ENCODE measurements around the gene MATR3.
A peak's percentile ranks its signal among the peaks of the same experiment; 100 is the strongest.

MATR3 gene

DNA sequence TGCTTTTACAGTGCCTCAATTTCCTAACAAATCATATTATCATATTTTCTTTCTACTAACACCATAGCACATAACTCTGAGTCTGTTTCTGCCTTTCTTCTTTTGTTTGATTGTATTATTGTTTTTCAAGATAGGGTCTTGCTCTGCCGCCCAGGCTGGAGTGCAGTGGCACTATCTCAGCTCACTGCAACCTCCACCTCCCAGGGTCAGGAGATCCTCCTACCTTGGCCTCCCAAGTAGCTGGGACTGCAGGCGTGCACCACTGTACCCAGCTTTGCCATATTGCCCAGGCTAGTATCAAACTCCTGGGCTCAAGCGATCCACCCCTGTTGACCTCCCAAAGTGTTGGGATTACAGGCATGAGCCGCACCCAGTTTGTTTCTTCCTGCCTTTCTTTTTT lies 66.8 kb downstream of the MATR3 start:
- in situ Hi-C loops (cut with MboI; ENCODE audit: low pct_unique_long_range_greater_than_20kb, low sequenced_read_pairs, unreplicated experiment), result no loop called here
- TF ChIP-seq, protein P1, sequence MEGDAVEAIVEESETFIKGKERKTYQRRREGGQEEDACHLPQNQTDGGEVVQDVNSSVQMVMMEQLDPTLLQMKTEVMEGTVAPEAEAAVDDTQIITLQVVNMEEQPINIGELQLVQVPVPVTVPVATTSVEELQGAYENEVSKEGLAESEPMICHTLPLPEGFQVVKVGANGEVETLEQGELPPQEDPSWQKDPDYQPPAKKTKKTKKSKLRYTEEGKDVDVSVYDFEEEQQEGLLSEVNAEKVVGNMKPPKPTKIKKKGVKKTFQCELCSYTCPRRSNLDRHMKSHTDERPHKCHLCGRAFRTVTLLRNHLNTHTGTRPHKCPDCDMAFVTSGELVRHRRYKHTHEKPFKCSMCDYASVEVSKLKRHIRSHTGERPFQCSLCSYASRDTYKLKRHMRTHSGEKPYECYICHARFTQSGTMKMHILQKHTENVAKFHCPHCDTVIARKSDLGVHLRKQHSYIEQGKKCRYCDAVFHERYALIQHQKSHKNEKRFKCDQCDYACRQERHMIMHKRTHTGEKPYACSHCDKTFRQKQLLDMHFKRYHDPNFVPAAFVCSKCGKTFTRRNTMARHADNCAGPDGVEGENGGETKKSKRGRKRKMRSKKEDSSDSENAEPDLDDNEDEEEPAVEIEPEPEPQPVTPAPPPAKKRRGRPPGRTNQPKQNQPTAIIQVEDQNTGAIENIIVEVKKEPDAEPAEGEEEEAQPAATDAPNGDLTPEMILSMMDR (IDR thresholded peaks at IDR 0.05; ENCODE audit: extremely low read depth, insufficient read depth, missing control alignments), result no peak
- no peak for DNase-seq (ENCODE audit: low spot score)

- in situ Hi-C loops (cut with MboI; ENCODE audit: low pct_unique_long_range_greater_than_20kb, low sequenced_read_pairs, unreplicated experiment), result no loop called here
- DNase-seq (ENCODE audit: low spot score), result no peak
- TF ChIP-seq, protein P1 (IDR thresholded peaks at IDR 0.05; ENCODE audit: extremely low read depth, insufficient read depth, missing control alignments), result no peak
Observed at GRCh38 chr5:139361835-139362429, 68.4 kb downstream of the MATR3 start.

- in situ Hi-C loops (cut with MboI; ENCODE audit: low pct_unique_long_range_greater_than_20kb, low sequenced_read_pairs, unreplicated experiment), result no loop called here
- TF ChIP-seq, protein P1 (IDR thresholded peaks at IDR 0.05; ENCODE audit: extremely low read depth, insufficient read depth, missing control alignments), result no peak
- no peak for DNase-seq (ENCODE audit: low spot score)
Observed at GRCh38 chr5:139363937-139364336, 70.4 kb downstream of the MATR3 start.

GRCh38 chr5:139364466-139364865 lies 70.9 kb downstream of the MATR3 start:
- in situ Hi-C loops (cut with MboI; ENCODE audit: low pct_unique_long_range_greater_than_20kb, low sequenced_read_pairs, unreplicated experiment), result no loop called here
- no peak for DNase-seq (ENCODE audit: low spot score)
- TF ChIP-seq, protein P1 (IDR thresholded peaks at IDR 0.05; ENCODE audit: extremely low read depth, insufficient read depth, missing control alignments), result no peak

- in situ Hi-C loops (cut with MboI; ENCODE audit: low pct_unique_long_range_greater_than_20kb, low sequenced_read_pairs, unreplicated experiment), result no loop called here
- TF ChIP-seq, protein P1 (IDR thresholded peaks at IDR 0.05; ENCODE audit: extremely low read depth, insufficient read depth, missing control alignments), result peak; percentile 37
- DNase-seq (ENCODE audit: low spot score), result no peak
Observed at GRCh38 chr5:139368613-139369012, 75.1 kb downstream of the MATR3 start.

GRCh38 chr5:139369181-139369580 lies 75.6 kb downstream of the MATR3 start:
- in situ Hi-C loops (cut with MboI; ENCODE audit: low pct_unique_long_range_greater_than_20kb, low sequenced_read_pairs, unreplicated experiment), result no loop called here

More at GRCh38 chr5:139369181-139369580, 75.6 kb downstream of the MATR3 start:
- TF ChIP-seq, protein P1 (IDR thresholded peaks at IDR 0.05; ENCODE audit: extremely low read depth, insufficient read depth, missing control alignments), result no peak
- no peak for DNase-seq (ENCODE audit: low spot score)
